GM19467 (cell line): Measurements from ENCODE around the gene TASOR.
A peak's percentile ranks its signal among the peaks of the same experiment; 100 is the strongest.
"Not testable (repeated sequence)": the region's sequence is repeated elsewhere in the genome, so short reads cannot be mapped to it uniquely, and the experiment has no call there.

Experiments used
- ATAC-seq: cut with Tn5 transposase; IDR thresholded peaks from one replicate; pipeline ENCODE4 v1.9.1; 2021; ENCODE audit warnings: mild to moderate bottlenecking, moderate library complexity; ENCODE audit not compliant: unreplicated experiment

Gene TASOR

GRCh38 chr3:56683122-56683817 lies at the start of gene TASOR:
TSS of gene TASOR (minus strand) at chr3:56683265. CDS start at chr3:56683006, 259 bp downstream.
- peak; percentile 62 for ATAC-seq

DNA sequence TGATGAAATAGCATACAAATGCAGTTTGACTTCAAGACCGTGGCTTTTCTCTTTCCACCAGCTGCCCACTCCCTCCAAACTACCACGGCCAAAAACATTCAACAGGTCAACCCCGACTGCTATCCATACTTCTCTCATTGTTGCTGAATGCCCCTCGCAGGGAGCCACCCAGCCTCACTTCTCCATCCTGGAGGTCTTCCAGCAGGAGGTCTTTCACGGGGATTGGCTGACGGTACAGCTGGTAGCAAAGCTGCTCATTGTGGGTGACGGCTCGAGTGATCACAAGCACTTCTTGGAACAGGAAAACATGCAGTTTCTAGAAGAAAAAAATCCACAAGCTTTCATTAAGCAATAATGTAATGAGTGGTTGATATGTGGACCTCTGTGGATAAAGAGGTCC lies 49.0 kb upstream of the TASOR start:
- no peak for ATAC-seq

DNA sequence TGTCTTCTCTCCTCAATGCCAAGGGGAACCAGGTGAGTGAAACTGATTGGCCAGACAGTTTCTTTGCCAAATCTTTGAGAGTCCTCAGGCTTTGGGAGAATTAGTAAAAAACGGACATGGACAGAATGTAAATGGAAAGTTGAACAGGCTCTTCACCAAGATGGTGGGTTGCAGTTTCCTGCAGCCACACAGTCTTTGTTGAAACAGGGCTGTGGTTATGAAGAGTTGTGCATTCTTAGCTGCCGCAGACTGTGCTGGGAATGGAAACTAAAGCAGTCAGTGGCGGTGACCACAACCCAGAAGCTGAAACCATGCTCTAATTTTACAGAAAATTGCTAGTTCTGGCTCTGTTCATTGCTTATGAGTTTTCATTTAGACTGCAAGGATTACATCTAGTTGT lies 42.1 kb upstream of the TASOR start:
- ATAC-seq, result peak; percentile 97

- ATAC-seq, result no peak
Measured at GRCh38 chr3:56724676-56725075, 41.6 kb upstream of the TASOR start.

GRCh38 chr3:56720849-56721248 lies 37.8 kb upstream of the TASOR start:
- ATAC-seq, result no peak

- not testable (repeated sequence) for ATAC-seq
Measured at GRCh38 chr3:56718809-56719208, 35.7 kb upstream of the TASOR start.

- ATAC-seq, result no peak
Measured at GRCh38 chr3:56711344-56711743, 28.3 kb upstream of the TASOR start.

DNA sequence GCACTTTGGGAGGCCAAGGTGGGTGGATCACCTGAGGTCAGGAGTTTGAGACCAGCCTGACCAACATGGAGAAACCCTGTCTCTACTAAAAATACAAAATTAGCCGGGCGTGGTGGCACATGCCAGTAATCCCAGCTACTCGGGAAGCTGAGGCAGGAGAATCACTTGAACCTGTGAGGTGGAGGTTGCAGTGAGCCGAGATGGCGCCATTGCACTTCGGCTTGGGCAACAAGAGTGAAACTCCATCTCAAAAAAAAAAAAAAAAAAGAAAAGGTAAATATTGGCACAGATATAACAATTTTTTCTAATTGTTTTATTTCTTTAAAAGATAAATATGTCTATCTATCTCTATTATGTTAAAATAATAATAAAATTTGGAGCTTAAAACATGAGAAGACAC lies 24.3 kb upstream of the TASOR start:
- ATAC-seq, result not testable (repeated sequence)

GRCh38 chr3:56706629-56707028 lies 23.6 kb upstream of the TASOR start:
- ATAC-seq, result no peak

- ATAC-seq, result no peak
Measured at GRCh38 chr3:56704706-56705105, 21.6 kb upstream of the TASOR start.

- ATAC-seq, result no peak
Measured at GRCh38 chr3:56702490-56703315, 19.6 kb upstream of the TASOR start.

DNA sequence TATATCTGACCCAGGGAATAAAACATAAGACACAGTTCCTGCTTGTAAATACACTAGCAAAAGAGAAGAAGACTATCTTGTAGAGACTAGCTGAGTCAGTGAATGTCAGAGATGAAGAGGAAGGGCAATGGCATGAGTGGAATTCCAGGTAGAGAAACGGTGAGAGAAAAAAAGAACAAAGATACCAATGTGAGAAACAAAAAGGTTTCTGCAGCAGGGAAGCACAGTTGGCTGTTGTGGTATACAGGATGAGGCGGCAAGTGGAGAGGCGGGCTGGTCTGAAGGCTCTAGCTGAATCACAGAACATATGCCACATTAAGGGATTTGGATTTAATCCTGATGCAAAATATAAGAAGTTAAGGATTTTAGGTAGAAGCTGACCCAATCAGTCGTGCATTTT lies 17.1 kb upstream of the TASOR start:
- no peak for ATAC-seq

- no peak for ATAC-seq
Measured at GRCh38 chr3:56694867-56695683, 12.0 kb upstream of the TASOR start.

GRCh38 chr3:56693750-56694149 lies 10.7 kb upstream of the TASOR start:
- no peak for ATAC-seq

- ATAC-seq, result not testable (repeated sequence)
Measured at GRCh38 chr3:56692520-56693433, 9.7 kb upstream of the TASOR start.

DNA sequence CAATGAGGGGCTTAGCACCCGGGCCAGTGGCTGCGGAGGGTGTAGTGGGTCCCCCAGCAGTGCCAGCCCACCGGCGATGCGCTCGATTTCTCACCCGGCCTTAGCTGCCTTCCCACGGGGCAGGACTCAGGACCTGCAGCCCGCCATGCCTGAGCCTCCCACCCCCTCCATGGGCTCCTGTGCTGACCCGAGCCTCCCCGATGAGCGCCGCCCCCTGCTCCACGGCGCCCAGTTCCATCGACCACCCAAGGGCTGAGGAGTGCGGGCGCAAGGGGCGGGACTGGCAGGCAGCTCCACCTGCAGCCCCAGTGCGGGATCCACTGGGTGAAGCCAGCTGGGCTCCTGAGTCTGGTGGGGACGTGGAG lies 8.9 kb upstream of the TASOR start:
- not testable (repeated sequence) for ATAC-seq

- no peak for ATAC-seq
Measured at GRCh38 chr3:56691165-56692000, 8.3 kb upstream of the TASOR start.

DNA sequence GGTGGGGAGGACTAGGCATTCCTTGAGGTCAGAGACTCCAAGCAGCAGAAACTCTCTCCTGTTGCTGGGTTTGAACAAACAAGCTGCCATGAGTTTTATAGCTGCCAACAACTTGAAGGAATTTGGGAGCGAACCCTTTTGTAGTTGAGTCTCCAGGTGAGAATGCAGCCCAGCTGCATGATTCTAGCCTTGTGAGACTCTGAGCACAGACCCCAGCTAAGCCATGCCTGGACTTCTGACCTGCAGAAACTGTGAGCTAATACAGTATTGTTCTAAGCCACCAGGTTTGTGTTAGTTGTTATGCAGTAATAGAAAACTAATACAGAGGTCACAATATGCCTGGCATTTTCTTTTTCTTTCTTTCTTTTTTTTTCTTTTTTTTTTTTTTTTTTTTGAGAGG lies 6.2 kb upstream of the TASOR start:
- ATAC-seq, result no peak

DNA sequence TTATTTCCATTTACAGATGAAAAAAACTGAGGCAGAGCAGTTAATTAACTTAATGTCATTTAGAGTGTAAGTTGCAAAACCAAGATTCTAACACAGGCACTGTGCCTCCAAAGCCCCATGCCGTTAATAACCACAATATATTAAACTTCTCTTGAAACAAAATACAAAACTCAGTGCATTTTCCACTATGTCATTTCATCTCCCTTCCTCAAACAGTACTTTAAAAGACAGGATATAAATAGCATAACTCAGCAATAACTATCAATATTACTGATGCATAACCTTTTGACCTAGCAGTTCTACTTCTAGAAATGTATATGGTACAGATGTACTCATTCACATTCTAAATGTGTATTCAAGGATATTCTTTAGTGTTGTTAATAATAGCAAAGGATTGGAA lies 5.1 kb upstream of the TASOR start:
- no peak for ATAC-seq

- ATAC-seq, result no peak
Measured at GRCh38 chr3:56684029-56684428, 964 bp upstream of the TASOR start.
